Esophagus (tissue), 2 donors: Measurements from ENCODE around the gene HSPA9. TPM values are rescaled to one million over a fixed set of nuclear protein-coding genes. Genes with fewer than 3 reads are reported as not detected.

Source experiments
- H3K27ac ChIP-seq, 2 donors: one replicate each; pipeline ENCODE4 v1.5.1; 2013; ENCODE audit warnings: low read depth in 2 of 2, mild to moderate bottlenecking in 2 of 2, inconsistent platforms in 1 of 2, low read length in 1 of 2, moderate library complexity in 1 of 2
- H3K27me3 ChIP-seq, 2 donors: one replicate each; pipeline ENCODE4 v1.6.1; 2013; ENCODE audit warnings: low read length in 2 of 2, control low read depth in 1 of 2, mild to moderate bottlenecking in 1 of 2; ENCODE audit not compliant: insufficient read depth in 2 of 2, control insufficient read depth in 1 of 2
- H3K36me3 ChIP-seq, 2 donors: one replicate each; pipeline ENCODE4 v1.6.1; 2013; ENCODE audit warnings: low read length in 1 of 2; ENCODE audit not compliant: control insufficient read depth in 2 of 2, insufficient read depth in 2 of 2
- H3K4me1 ChIP-seq, 2 donors: one replicate each; pipeline ENCODE4 v1.6.1; 2013; ENCODE audit warnings: low read length in 1 of 2; ENCODE audit not compliant: control insufficient read depth in 2 of 2, insufficient read depth in 2 of 2
- H3K4me3 ChIP-seq, 2 donors: one replicate each; pipeline ENCODE4 v1.5.1; 2013; ENCODE audit warnings: low read length in 2 of 2, mild to moderate bottlenecking in 2 of 2, low read depth in 1 of 2, moderate library complexity in 1 of 2
- H3K9me3 ChIP-seq, 2 donors: one replicate each; pipeline ENCODE4 v1.6.1; 2013; ENCODE audit warnings: mild to moderate bottlenecking in 2 of 2, low read depth in 1 of 2, low read length in 1 of 2, moderate library complexity in 1 of 2; ENCODE audit not compliant: control insufficient read depth in 2 of 2, insufficient read depth in 1 of 2
- WGBS, 2 donors: extraction: QIAGEN DNeasy Blood & Tissue Kit; methylation state at CpG; one replicate each; pipeline ENCODE4 v1.1.7; 2013; 5-methylcytosine and 5-hydroxymethylcytosine counted together
- polyA plus RNA-seq, 2 donors: library from polyadenylated mRNA; stranded (reverse); fragments of 200-250 nt; gene quantifications; one replicate each; pipeline ENCODE4 v1.2.3, GENCODE V29; 2013
- donor health status: healthy with polysubstance abuse.
- donor health status: Bipolar disorder and iron deficiency.

Gene HSPA9
- polyA plus RNA-seq, 2 donors = 78.5 to 111 TPM

DNA sequence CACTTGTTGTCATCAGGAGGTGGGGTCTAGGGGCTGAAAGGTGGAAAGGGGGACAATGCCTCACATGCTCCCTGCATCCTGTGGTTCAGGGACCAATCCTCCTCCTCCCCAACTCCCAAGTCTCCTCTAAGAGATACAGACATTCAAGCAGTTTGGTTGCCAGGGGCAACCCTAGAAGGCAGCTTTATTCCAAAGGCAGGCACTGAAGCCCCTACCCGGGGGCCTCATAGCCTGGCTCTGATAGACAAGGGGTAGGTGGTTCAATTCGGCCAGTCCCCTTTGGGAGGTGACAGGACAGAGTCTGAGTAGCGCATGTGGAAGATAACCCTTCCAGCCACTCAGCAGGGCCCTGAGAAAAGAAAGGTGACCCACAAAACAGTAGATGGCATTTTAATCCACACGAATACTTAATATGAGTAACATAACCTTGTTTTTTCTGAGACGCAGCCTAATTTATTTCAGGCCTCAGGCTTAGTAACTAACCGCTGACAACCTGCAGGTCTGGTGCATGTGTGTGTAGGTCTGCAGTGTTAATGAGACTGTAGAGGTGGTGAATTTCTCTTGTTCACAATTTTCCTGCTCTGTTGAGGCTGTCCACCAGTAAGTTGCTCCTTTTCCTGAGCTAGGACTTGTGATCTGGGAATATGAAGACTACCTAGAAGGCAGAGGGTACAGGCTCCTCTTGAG is 31.3 kb upstream of the HSPA9 start:
- Histone ChIP-seq H3K4me3 (no peak overlapping the region), H3K27ac (no peak overlapping the region), H3K36me3 (no peaks in the 10 kb centered on the region), H3K9me3 (no peaks in the 10 kb centered on the region), H3K27me3 (no peaks in the 10 kb centered on the region), H3K4me1 (peaks cover 11 to 15% of the 10 kb centered on the region in 2 donors)
- WGBS, 2 donors = 63 to 70% methylated on average over 6 of the region's 6 CpGs

DNA sequence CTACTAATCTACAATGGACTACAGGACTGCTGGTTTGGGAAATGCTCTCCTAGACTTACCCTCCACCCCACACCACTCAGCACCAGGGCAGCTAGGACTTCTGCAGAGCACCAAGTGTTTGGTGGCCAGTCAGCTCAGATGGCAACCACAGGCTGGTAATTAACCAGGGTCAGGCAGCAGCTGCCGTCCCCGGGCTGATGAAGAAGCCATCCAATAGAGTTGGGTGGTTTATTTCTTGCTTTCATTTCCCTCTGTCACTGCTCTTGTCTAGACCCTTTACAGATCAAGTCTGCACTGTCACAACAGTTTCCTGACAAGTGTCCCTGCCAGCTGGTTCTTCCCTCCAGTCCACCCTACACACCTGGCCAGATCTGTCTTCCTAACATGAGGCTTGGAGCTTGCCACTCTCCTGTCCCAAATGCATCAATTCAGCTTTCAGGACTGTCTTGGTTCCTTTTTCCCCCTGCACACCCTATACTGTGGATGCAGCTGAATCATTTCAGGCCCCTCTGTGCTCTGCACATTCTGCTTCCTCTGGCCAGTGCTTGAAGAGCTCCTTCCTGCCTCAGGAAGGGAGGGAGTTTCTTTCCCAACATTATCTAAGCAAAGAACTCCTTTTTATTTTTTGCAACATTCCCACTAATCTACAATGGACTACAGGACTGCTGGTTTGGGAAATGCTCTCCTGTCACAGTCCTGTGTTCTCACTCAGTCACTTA is 30.2 kb upstream of the HSPA9 start:
- H3K4me3 ChIP-seq = no peak overlapping the region
- H3K27me3 ChIP-seq = no peaks in the 10 kb centered on the region
- 45 to 69% methylated on average over 2 of the region's 2 CpGs for WGBS, 2 donors
- H3K27ac ChIP-seq = no peak overlapping the region
- H3K4me1 ChIP-seq = peaks cover 4% of the 10 kb centered on the region in 2 donors
- no peaks in the 10 kb centered on the region for H3K9me3 ChIP-seq
- no peaks in the 10 kb centered on the region for H3K36me3 ChIP-seq

DNA sequence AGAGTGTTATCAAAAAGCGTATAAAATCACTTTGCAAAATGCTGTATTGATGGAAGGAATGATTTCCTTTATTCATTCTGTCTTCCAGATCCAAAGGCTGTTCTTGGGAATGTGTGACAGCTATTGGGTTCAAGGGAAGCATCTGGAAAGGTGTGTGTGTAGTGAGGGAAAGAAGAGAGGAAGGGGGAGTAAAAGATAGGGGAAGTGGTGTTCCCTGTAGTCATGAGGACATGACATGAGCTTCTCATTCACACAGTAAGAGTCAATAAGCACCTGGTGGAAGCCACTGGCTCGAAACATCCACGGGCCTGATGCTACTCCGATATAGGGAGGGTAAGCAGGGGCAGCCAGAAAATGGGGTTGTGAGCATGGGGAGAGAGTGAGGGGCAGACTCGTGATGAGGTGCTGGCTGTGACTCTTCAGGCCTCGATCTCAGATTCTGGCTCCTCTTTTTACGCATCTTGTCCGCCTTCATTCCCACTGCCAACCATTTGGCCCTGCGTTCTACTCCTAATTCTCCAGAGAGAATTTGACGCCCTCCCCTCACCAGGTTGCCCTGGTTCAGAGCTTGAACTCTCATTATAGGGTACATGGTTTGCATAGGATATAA is 29.1 kb upstream of the HSPA9 start:
- no peaks in the 10 kb centered on the region for H3K27me3 ChIP-seq
- H3K4me3 ChIP-seq = no peak overlapping the region
- H3K9me3 ChIP-seq = no peaks in the 10 kb centered on the region
- H3K4me1 ChIP-seq = peaks cover 0 to 4% of the 10 kb centered on the region in 2 donors
- no peaks in the 10 kb centered on the region for H3K36me3 ChIP-seq
- no peak overlapping the region for H3K27ac ChIP-seq
- WGBS, 2 donors = 95% methylated on average over 10 of the region's 10 CpGs

DNA sequence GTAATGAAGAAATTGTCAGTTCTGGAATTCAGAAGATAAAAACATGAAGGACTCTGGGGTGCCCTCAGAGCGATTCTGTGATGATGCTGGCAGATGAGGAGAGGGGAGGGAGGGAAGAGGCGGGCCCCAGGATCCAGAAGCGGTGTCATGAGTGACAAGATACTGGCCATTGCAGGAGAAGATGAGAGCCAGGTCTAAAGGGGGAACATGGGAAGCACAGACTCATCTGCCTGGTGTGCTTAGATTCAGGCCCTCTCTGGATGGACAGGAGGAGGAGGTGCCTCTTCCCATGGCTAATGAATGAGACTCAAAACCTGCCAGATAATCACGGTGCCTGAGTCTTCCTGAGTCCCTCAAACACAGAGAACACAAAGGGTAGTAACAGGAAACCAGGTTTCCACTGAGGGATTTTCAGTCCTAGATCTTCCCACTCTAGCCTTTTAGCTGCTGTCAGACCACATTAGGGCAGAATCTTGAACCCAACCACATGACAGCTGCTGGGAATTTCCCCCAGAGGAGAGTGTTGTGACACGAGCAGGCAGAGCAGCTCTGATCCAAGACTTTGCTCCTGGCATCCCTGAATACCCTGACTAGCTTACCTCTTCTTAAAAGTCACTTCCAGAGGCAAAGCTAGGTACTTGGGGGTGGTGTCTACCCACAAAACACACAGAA is 28.2 kb upstream of the HSPA9 start:
- H3K9me3 ChIP-seq = no peaks in the 10 kb centered on the region
- H3K4me1 ChIP-seq = peaks cover 0 to 4% of the 10 kb centered on the region in 2 donors
- H3K27ac ChIP-seq = no peak overlapping the region
- no peaks in the 10 kb centered on the region for H3K27me3 ChIP-seq
- H3K4me3 ChIP-seq = no peak overlapping the region
- H3K36me3 ChIP-seq = no peaks in the 10 kb centered on the region
- 60 to 64% methylated on average over 5 of the region's 5 CpGs for WGBS, 2 donors

DNA sequence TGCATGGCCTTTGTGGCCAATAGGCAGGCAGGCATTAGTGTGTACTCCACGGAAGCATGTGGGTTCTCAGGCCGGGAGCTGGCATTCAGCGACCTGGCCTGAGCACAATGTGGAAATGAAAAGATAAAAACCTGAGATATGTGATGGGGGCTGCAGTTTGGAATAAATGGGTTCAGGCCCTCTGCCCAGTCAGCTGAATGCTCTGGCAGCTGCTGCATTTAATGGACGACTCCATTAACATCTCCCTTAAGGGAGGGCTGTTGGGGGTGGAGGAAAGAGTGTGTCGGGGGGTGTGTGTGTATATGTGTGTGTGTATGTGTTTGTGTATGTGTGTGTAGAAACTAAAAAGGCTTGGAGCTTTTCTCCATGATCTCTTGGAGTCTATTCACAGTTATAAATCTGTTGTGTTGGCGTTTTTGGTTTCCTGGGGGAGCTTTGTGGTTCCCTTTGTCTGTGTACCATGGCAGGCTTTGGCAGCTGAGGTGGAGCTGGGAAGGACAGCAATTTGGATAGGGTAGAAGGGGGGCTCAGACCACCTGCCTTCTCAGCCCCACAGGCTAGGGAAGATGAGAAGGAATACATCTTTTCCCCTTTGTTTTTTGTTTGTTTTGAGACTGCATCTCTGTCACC is 27.3 kb upstream of the HSPA9 start:
- H3K27ac ChIP-seq = no peak overlapping the region
- H3K27me3 ChIP-seq = no peaks in the 10 kb centered on the region
- H3K9me3 ChIP-seq = no peaks in the 10 kb centered on the region
- 76 to 78% methylated on average over 6 of the region's 6 CpGs for WGBS, 2 donors
- H3K4me3 ChIP-seq = no peak overlapping the region
- peaks cover 0 to 4% of the 10 kb centered on the region in 2 donors for H3K4me1 ChIP-seq
- H3K36me3 ChIP-seq = no peaks in the 10 kb centered on the region

DNA sequence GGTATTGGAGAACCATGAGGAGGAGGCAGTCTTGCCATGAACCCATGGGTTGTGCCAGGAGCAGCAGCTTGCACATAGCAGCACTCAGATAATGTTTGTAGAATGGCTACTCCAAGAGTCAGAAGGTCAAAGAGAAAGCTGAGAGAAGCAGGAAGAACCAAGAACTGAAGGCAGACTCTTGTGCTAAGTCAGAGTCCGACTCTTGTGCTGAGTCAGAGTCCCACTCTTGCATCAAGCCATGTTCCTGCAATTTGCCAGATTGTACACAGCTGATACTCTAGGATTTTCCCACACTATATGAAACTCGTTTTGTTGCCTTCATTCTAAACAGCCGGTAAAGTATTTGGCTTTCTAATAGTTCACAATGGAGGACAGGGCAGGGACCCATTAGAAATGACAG is 26.2 kb upstream of the HSPA9 start:
- Histone ChIP-seq H3K4me3 (no peak overlapping the region), H3K9me3 (no peaks in the 10 kb centered on the region), H3K36me3 (no peaks in the 10 kb centered on the region), H3K27ac (no peak overlapping the region), H3K27me3 (no peaks in the 10 kb centered on the region), H3K4me1 (peaks cover 0 to 4% of the 10 kb centered on the region in 2 donors)
- 26% methylated on average over 3 of the region's 3 CpGs for WGBS, 2 donors

DNA sequence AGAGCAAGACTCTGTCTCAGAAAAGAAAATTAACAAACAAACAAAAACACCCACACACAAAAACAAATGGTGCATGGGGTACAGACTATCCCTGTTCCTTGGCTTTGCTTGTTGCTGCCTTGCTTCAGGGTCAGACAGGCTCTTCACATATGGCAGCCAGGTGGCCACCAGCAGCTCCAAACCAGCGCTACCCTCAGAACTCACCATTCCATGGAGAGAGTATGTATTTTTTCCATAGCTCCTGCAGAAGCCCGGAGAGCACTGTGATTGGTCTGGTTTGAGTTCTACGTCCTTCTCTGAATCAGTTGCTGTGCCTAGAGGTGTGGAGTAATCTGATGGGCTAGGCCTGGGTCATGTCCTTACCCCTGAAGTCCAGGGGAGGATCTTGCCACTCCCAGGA is 25.2 kb upstream of the HSPA9 start:
- Histone ChIP-seq H3K4me3 (no peak overlapping the region), H3K27me3 (no peaks in the 10 kb centered on the region), H3K27ac (no peak overlapping the region), H3K9me3 (no peaks in the 10 kb centered on the region), H3K36me3 (no peaks in the 10 kb centered on the region), H3K4me1 (peaks cover 0 to 4% of the 10 kb centered on the region in 2 donors)
- WGBS, 2 donors = 89 to 96% methylated on average over 3 of the region's 3 CpGs

DNA sequence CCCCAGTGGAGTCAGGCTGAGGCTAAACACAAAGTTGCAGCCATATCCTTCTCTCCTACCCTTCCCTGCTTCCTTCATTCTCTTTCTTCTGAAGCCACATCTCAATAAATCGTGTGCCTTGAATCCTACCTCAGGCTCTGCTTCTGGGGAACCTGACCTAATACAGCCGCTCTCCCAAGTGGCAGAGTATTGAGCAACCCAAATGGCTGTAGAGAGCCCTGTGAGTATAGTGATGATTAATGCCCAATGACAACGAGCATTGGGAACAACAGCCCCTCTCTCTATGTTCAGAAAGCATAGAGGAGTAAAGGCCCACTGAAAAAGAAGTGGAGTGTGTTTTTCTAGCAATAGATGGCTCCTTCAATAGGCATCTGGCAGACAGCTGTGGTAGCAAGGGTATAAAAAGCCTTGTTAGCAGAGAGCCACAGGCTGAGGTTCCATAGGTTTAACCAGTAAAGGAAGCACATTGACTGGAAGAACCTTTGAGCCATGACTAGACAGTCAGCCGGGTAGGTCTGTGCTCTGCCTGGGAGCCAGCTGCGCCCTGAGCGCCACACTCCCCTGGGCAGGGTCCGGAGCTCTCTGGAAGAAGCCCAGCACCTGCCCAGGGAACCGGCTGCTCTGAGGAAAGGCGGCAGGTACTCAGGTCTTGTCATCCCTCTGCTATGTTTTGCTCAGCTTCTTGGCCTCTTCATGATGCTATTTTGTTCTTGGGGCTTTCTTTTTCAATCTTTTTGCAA is 22.6 kb upstream of the HSPA9 start:
- WGBS, 2 donors = 86 to 88% methylated on average over 9 of the region's 9 CpGs
- Histone ChIP-seq H3K4me1 (no peaks in the 10 kb centered on the region), H3K36me3 (no peaks in the 10 kb centered on the region), H3K27ac (no peak overlapping the region), H3K27me3 (no peaks in the 10 kb centered on the region), H3K9me3 (no peaks in the 10 kb centered on the region), H3K4me3 (no peak overlapping the region)
